ENCODE results near the gene C1orf21.
A peak's percentile ranks its signal among the peaks of the same experiment; 100 is the strongest.

The C1orf21 gene

GRCh38 chr1:184456189-184456588, 69.4 kb downstream of the C1orf21 start:
- Histone ChIP-seq H3K4me2 (ENCODE audit: low read length) (no peak overlapping the region), H3K56ac (ENCODE audit: low read length) (no peak overlapping the region), H4K8ac (ENCODE audit: low read depth, low read length) (no peak overlapping the region), H3K36me3 (ENCODE audit: control insufficient read depth, insufficient read depth, low read length) (no peaks in the 10 kb centered on the region), H2BK5ac (ENCODE audit: low read length) (no peak overlapping the region), H3K4me3 (ENCODE audit: low read length) (no peak overlapping the region), H3K4me1 (ENCODE audit: control insufficient read depth, low read depth, low read length) (no peaks in the 10 kb centered on the region), H3K27me3 (ENCODE audit: insufficient read depth, low read length, poor library complexity) (no peaks in the 10 kb centered on the region), H3K27ac (ENCODE audit: low read depth, low read length) (no peak overlapping the region), H3K18ac (ENCODE audit: low read length) (no peak overlapping the region), H3K79me1 (ENCODE audit: low read length) (no peaks in the 10 kb centered on the region), H4K5ac (ENCODE audit: low read length) (no peak overlapping the region), H2AK5ac (ENCODE audit: low read length) (no peak overlapping the region), H2BK120ac (ENCODE audit: low read depth, low read length) (no peak overlapping the region), H3K23ac (ENCODE audit: low read length) (no peak overlapping the region), H2BK15ac (replicated peaks; ENCODE audit: low read depth) (no peak overlapping the region), H3K9ac (ENCODE audit: low read length) (no peak overlapping the region), H3K79me2 (ENCODE audit: control insufficient read depth, insufficient read depth, low read length) (no peaks in the 10 kb centered on the region), H3K4ac (ENCODE audit: low read depth, low read length) (no peak overlapping the region)
- no CpG with 5 or more reads among the region's 3 CpGs for WGBS (ENCODE audit: extremely low coverage, insufficient coverage, low lambda C conversion rate)
- DNase-seq: no peak

DNA sequence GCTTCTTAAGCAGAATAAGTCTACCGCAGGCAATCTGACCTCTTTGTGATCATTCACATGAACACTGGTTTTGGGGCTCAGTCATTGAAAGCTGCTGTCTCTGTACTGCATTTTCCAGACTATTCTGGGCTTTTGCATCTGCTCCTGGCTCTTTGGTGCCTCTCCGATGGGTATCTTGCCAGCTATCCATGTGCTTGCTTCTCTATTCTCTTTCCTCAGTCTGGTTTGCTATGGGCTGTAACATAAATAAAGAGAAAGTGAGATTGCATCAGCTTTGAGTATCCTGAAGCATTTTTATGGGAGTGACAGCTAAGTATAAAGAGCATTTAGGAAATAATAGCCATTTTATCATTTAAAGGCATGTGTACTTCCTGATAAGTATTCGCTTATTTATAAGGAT, 70.7 kb downstream of the C1orf21 start:
- Histone ChIP-seq H2BK5ac (ENCODE audit: low read length) (no peak overlapping the region), H4K5ac (ENCODE audit: low read length) (no peak overlapping the region), H2AK5ac (ENCODE audit: low read length) (no peak overlapping the region), H3K79me1 (ENCODE audit: low read length) (no peaks in the 10 kb centered on the region), H3K27me3 (ENCODE audit: insufficient read depth, low read length, poor library complexity) (no peaks in the 10 kb centered on the region), H4K8ac (ENCODE audit: low read depth, low read length) (no peak overlapping the region), H3K36me3 (ENCODE audit: control insufficient read depth, insufficient read depth, low read length) (no peaks in the 10 kb centered on the region), H2BK15ac (replicated peaks; ENCODE audit: low read depth) (peak overlapping the region; percentile 45), H3K4ac (ENCODE audit: low read depth, low read length) (no peak overlapping the region), H3K4me1 (ENCODE audit: control insufficient read depth, low read depth, low read length) (no peaks in the 10 kb centered on the region), H3K18ac (ENCODE audit: low read length) (no peak overlapping the region), H3K79me2 (ENCODE audit: control insufficient read depth, insufficient read depth, low read length) (no peaks in the 10 kb centered on the region), H3K9ac (ENCODE audit: low read length) (no peak overlapping the region), H3K4me3 (ENCODE audit: low read length) (no peak overlapping the region), H2BK120ac (ENCODE audit: low read depth, low read length) (no peak overlapping the region), H3K27ac (ENCODE audit: low read depth, low read length) (no peak overlapping the region), H3K23ac (ENCODE audit: low read length) (no peak overlapping the region), H3K4me2 (ENCODE audit: low read length) (no peak overlapping the region), H3K56ac (ENCODE audit: low read length) (no peak overlapping the region)
- no peak for DNase-seq
- WGBS (ENCODE audit: extremely low coverage, insufficient coverage, low lambda C conversion rate): no CpG with 5 or more reads among the region's 3 CpGs

DNA sequence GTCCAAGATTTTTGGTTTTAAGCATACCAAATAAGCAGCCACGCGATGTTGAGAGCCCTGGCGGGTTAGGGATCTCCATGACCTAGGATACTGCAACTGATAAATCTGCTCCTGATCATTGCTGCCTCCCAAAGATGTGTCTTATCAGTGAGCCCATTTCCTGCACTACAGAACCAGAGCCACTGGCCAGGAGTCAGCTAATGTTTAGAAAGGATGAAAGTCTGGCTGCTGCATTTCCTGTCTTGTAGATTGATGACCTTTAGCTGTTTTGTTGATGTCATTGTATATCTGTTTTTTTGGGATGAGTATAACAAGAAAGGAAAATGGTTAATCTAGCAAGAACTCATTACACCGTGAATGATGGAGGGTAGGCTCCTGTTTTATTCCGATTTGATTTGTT, 74.5 kb downstream of the C1orf21 start:
- no peaks in the 10 kb centered on the region for H3K27me3 ChIP-seq (ENCODE audit: insufficient read depth, low read length, poor library complexity)
- H3K27ac ChIP-seq (ENCODE audit: low read depth, low read length): no peak overlapping the region
- H3K56ac ChIP-seq (ENCODE audit: low read length): no peak overlapping the region
- H3K4me2 ChIP-seq (ENCODE audit: low read length): no peak overlapping the region
- H3K36me3 ChIP-seq (ENCODE audit: control insufficient read depth, insufficient read depth, low read length): no peaks in the 10 kb centered on the region
- no peak overlapping the region for H4K8ac ChIP-seq (ENCODE audit: low read depth, low read length)
- H3K9ac ChIP-seq (ENCODE audit: low read length): no peak overlapping the region
- no peak overlapping the region for H3K18ac ChIP-seq (ENCODE audit: low read length)
- DNase-seq: no peak
- H2AK5ac ChIP-seq (ENCODE audit: low read length): no peak overlapping the region
- H3K4ac ChIP-seq (ENCODE audit: low read depth, low read length): no peak overlapping the region
- no peaks in the 10 kb centered on the region for H3K4me1 ChIP-seq (ENCODE audit: control insufficient read depth, low read depth, low read length)
- H2BK15ac ChIP-seq (replicated peaks; ENCODE audit: low read depth): no peak overlapping the region
- no peak overlapping the region for H2BK120ac ChIP-seq (ENCODE audit: low read depth, low read length)
- no peak overlapping the region for H3K4me3 ChIP-seq (ENCODE audit: low read length)
- WGBS (ENCODE audit: extremely low coverage, insufficient coverage, low lambda C conversion rate): no CpG with 5 or more reads among the region's 5 CpGs
- no peak overlapping the region for H2BK5ac ChIP-seq (ENCODE audit: low read length)
- no peaks in the 10 kb centered on the region for H3K79me1 ChIP-seq (ENCODE audit: low read length)
- H3K79me2 ChIP-seq (ENCODE audit: control insufficient read depth, insufficient read depth, low read length): no peaks in the 10 kb centered on the region
- no peak overlapping the region for H4K5ac ChIP-seq (ENCODE audit: low read length)
- no peak overlapping the region for H3K23ac ChIP-seq (ENCODE audit: low read length)

DNA sequence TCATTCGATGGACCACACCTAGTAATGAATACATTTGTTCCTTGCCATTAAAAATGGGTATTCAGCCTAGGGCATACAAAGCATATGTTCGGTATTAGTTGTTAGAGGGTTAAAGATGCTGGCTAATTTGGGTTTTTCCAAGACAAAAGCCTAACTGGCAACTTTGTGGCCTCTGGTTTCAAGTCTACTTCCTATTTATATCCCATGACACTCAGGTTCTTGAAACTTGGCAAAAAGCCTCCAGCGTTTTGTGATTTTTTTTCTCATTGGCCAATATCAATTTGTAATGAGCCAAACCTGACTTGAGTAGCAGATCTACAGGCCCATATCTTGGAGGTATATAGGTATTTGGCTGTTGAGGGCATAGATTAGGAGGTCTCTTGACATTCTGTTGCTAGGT, 75.3 kb downstream of the C1orf21 start:
- Histone ChIP-seq H3K27ac (ENCODE audit: low read depth, low read length) (no peak overlapping the region), H3K18ac (ENCODE audit: low read length) (no peak overlapping the region), H2BK15ac (replicated peaks; ENCODE audit: low read depth) (no peak overlapping the region), H2BK5ac (ENCODE audit: low read length) (no peak overlapping the region), H4K5ac (ENCODE audit: low read length) (no peak overlapping the region), H3K56ac (ENCODE audit: low read length) (no peak overlapping the region), H3K4me1 (ENCODE audit: control insufficient read depth, low read depth, low read length) (no peaks in the 10 kb centered on the region), H3K4ac (ENCODE audit: low read depth, low read length) (no peak overlapping the region), H3K79me1 (ENCODE audit: low read length) (no peaks in the 10 kb centered on the region), H3K23ac (ENCODE audit: low read length) (no peak overlapping the region), H3K4me3 (ENCODE audit: low read length) (no peak overlapping the region), H3K9ac (ENCODE audit: low read length) (no peak overlapping the region), H3K79me2 (ENCODE audit: control insufficient read depth, insufficient read depth, low read length) (no peaks in the 10 kb centered on the region), H4K8ac (ENCODE audit: low read depth, low read length) (no peak overlapping the region), H3K27me3 (ENCODE audit: insufficient read depth, low read length, poor library complexity) (no peaks in the 10 kb centered on the region), H2BK120ac (ENCODE audit: low read depth, low read length) (no peak overlapping the region), H3K4me2 (ENCODE audit: low read length) (no peak overlapping the region), H3K36me3 (ENCODE audit: control insufficient read depth, insufficient read depth, low read length) (no peaks in the 10 kb centered on the region), H2AK5ac (ENCODE audit: low read length) (no peak overlapping the region)
- no peak for DNase-seq
- no CpG with 5 or more reads among the region's 3 CpGs for WGBS (ENCODE audit: extremely low coverage, insufficient coverage, low lambda C conversion rate)

DNA sequence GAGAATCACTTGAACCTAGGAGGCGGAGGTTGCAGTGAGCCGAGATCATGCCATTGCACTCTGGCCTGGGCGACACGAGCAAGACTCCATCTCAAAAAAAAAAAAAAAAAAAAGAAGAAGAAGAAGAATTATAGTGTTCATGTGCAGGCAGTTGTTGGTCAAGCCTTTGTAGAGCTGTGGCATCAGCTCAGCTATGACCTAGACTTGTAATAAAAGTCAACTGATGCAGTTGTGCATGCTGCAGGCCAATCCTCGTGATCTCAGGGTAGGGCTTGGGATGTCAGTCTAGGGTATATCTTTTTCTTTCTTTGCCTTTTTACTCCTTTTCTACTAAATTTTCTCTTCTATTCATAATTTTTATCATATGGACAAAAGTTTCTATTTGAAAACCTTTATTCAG, 76.2 kb downstream of the C1orf21 start:
- no peaks in the 10 kb centered on the region for H3K79me2 ChIP-seq (ENCODE audit: control insufficient read depth, insufficient read depth, low read length)
- H2BK5ac ChIP-seq (ENCODE audit: low read length): no peak overlapping the region

GRCh38 chr1:184463680-184464079, 76.9 kb downstream of the C1orf21 start:
- no CpG with 5 or more reads among the region's 1 CpG for WGBS (ENCODE audit: extremely low coverage, insufficient coverage, low lambda C conversion rate)

More for the DNA sequence above, 76.2 kb downstream of the C1orf21 start:
- no peak overlapping the region for H3K23ac ChIP-seq (ENCODE audit: low read length)
- H3K27ac ChIP-seq (ENCODE audit: low read depth, low read length): no peak overlapping the region
- WGBS (ENCODE audit: extremely low coverage, insufficient coverage, low lambda C conversion rate): no CpG with 5 or more reads among the region's 5 CpGs
- no peaks in the 10 kb centered on the region for H3K79me1 ChIP-seq (ENCODE audit: low read length)
- no peak overlapping the region for H4K5ac ChIP-seq (ENCODE audit: low read length)
- H3K9ac ChIP-seq (ENCODE audit: low read length): no peak overlapping the region
- no peak overlapping the region for H2BK120ac ChIP-seq (ENCODE audit: low read depth, low read length)
- H3K27me3 ChIP-seq (ENCODE audit: insufficient read depth, low read length, poor library complexity): no peaks in the 10 kb centered on the region
- no peak overlapping the region for H3K4me3 ChIP-seq (ENCODE audit: low read length)
- no peak overlapping the region for H3K4ac ChIP-seq (ENCODE audit: low read depth, low read length)
- H3K36me3 ChIP-seq (ENCODE audit: control insufficient read depth, insufficient read depth, low read length): no peaks in the 10 kb centered on the region
- no peak overlapping the region for H4K8ac ChIP-seq (ENCODE audit: low read depth, low read length)
- no peaks in the 10 kb centered on the region for H3K4me1 ChIP-seq (ENCODE audit: control insufficient read depth, low read depth, low read length)
- H3K18ac ChIP-seq (ENCODE audit: low read length): no peak overlapping the region
- no peak overlapping the region for H2AK5ac ChIP-seq (ENCODE audit: low read length)
- no peak overlapping the region for H2BK15ac ChIP-seq (replicated peaks; ENCODE audit: low read depth)
- H3K4me2 ChIP-seq (ENCODE audit: low read length): no peak overlapping the region
- no peak overlapping the region for H3K56ac ChIP-seq (ENCODE audit: low read length)
- DNase-seq: no peak

More at GRCh38 chr1:184463680-184464079, 76.9 kb downstream of the C1orf21 start:
- Histone ChIP-seq H2BK15ac (replicated peaks; ENCODE audit: low read depth) (no peak overlapping the region), H3K79me2 (ENCODE audit: control insufficient read depth, insufficient read depth, low read length) (no peaks in the 10 kb centered on the region), H3K56ac (ENCODE audit: low read length) (no peak overlapping the region), H3K23ac (ENCODE audit: low read length) (no peak overlapping the region), H4K5ac (ENCODE audit: low read length) (no peak overlapping the region), H2AK5ac (ENCODE audit: low read length) (no peak overlapping the region), H4K8ac (ENCODE audit: low read depth, low read length) (no peak overlapping the region), H3K36me3 (ENCODE audit: control insufficient read depth, insufficient read depth, low read length) (no peaks in the 10 kb centered on the region), H3K27ac (ENCODE audit: low read depth, low read length) (no peak overlapping the region), H3K4me2 (ENCODE audit: low read length) (no peak overlapping the region), H3K4me1 (ENCODE audit: control insufficient read depth, low read depth, low read length) (no peaks in the 10 kb centered on the region), H3K79me1 (ENCODE audit: low read length) (no peaks in the 10 kb centered on the region), H3K4me3 (ENCODE audit: low read length) (no peak overlapping the region), H3K27me3 (ENCODE audit: insufficient read depth, low read length, poor library complexity) (no peaks in the 10 kb centered on the region), H3K9ac (ENCODE audit: low read length) (no peak overlapping the region), H2BK5ac (ENCODE audit: low read length) (no peak overlapping the region), H3K4ac (ENCODE audit: low read depth, low read length) (no peak overlapping the region), H3K18ac (ENCODE audit: low read length) (no peak overlapping the region), H2BK120ac (ENCODE audit: low read depth, low read length) (no peak overlapping the region)
- no peak for DNase-seq

Measured in mesendoderm (in vitro differentiated cells).